Brain microvascular endothelial cell (primary cell): ENCODE data around the gene UGT3A2.

Source experiments
- DNase-seq: peaks from one replicate; pipeline ENCODE4 v3.0.0-alpha.2; 2020
- H3K27ac ChIP-seq: fragments of 250-450 bp; sonication (Bioruptor Pico); 2 replicates; pipeline ENCODE4 v1.5.1; 2020; ENCODE audit warnings: mild to moderate bottlenecking, moderate library complexity
- H3K27me3 ChIP-seq: fragments of 250-450 bp; sonication (Bioruptor Pico); replicated peaks from 2 replicates; pipeline ENCODE4 v1.5.1; 2020; ENCODE audit warnings: mild to moderate bottlenecking
- H3K36me3 ChIP-seq: fragments of 250-450 bp; sonication (Bioruptor Pico); replicated peaks from 2 replicates; pipeline ENCODE4 v1.5.1; 2020; ENCODE audit warnings: mild to moderate bottlenecking
- H3K4me3 ChIP-seq: 2 replicates; pipeline ENCODE4 v1.5.1; 2011; ENCODE audit warnings: low read depth, mild to moderate bottlenecking, control low read depth, low read length, moderate library complexity
- CTCF ChIP-seq: IDR thresholded peaks from 2 replicates; pipeline ENCODE4 v1.5.1; 2011; ENCODE audit warnings: low read depth, mild to moderate bottlenecking, moderate library complexity, low read length, control low read depth, inconsistent platforms; ENCODE audit errors: missing control alignments
- in situ Hi-C: cut with HindIII; loops from 2 replicates; pipeline ENCODE4 v1.10.0; 2017; ENCODE audit warnings: low sequenced_read_pairs, low pct_ligation_motif_present

Gene UGT3A2

GRCh38 chr5:36066540-36067210 is at the start of gene UGT3A2:
UGT3A2 (minus strand) TSS chr5:36066882; CDS start chr5:36066789, 93 bp downstream.
- Histone ChIP-seq H3K4me3 (no peak within 1 kb of the TSS), H3K27ac (no peak within 1 kb of the TSS), H3K36me3 (no peaks in the 10 kb centered on the region), H3K27me3 (peaks cover 12% of the 10 kb centered on the region)
- in situ Hi-C loops = no loop called here
- TF ChIP-seq CTCF = no peak
- DNase-seq = no peak

DNA sequence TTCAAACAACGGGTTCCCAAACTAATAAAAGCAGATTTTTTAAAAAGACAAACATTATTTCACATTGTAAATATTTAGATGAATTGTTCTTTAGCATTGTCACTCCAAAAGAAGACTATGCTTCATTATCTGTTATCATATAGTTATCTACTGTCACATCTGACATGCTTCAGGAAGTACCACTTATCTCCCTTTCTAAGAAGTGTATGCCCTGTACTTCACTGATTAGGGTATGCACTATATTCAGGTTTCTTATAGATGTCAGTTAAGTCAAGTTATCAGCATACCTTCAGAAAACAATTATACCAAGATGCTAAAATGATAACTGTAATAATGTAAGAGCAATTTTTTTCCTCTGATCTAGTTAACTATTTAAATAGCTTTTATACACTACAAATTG is 44.6 kb upstream of the UGT3A2 start:
- no peak for DNase-seq
- H3K27ac ChIP-seq = no peak overlapping the region
- no peak for TF ChIP-seq CTCF
- H3K4me3 ChIP-seq = no peak overlapping the region
- H3K36me3 ChIP-seq = no peaks in the 10 kb centered on the region
- in situ Hi-C loops = no loop called here
- H3K27me3 ChIP-seq = no peaks in the 10 kb centered on the region

DNA sequence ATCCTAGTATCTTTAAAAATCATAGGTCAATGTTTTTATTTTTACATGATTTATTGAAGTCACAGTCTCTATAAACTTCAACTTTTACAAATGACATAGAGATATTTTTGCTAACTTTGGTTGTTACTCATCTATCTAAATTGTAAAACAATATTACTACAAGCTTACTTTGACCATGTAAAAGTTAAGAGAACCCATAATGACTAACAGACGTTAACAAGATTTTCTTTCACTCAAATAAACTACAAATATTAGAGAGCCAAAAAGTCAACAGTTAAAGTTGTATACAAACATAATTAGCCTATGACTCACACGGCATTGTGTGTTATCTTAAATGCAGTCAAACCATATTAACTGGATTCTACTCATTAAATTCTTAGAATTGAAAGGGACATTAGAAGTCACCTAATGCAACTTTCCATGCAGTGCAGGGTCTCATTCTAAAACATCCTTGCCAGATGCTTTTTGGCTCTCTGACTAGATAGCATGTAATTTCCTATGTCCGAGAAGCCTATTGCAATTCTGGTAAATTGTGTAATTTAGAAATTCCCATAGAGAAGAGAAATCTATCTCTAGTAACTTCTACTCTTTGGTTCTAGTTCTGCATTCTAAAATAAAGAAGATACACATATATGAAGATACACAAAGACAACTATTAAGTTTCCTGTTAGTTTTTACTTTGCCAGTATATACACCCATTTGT is 42.2 kb upstream of the UGT3A2 start:
- DNase-seq = no peak
- Histone ChIP-seq H3K36me3 (no peaks in the 10 kb centered on the region), H3K27ac (no peak overlapping the region), H3K27me3 (no peaks in the 10 kb centered on the region), H3K4me3 (no peak overlapping the region)
- no peak for TF ChIP-seq CTCF
- in situ Hi-C loops = no loop called here

GRCh38 chr5:36105819-36106218 is 39.1 kb upstream of the UGT3A2 start:
- Histone ChIP-seq H3K27ac (no peak overlapping the region), H3K4me3 (no peak overlapping the region), H3K27me3 (no peaks in the 10 kb centered on the region), H3K36me3 (no peaks in the 10 kb centered on the region)
- no peak for TF ChIP-seq CTCF
- in situ Hi-C loops = no loop called here
- no peak for DNase-seq

DNA sequence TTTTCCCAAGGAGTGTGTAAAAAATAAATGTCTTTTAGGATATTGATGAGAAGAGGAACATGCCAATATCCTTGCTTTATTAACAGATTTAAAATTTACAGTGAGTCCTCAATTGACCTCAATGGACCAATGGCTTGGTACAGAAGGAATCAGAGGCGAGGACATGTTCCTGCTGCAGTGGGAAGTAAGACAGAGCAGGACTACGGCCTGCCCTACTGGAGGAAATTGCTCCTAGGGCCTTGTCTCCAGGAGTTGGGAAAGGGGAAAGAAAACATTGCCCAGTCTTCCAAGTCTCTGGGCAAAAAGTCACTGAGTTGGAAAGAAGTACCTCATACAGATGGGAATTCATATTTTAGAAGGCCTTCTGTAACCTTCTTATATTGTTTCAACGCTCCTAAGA is 33.1 kb upstream of the UGT3A2 start:
- no peak for TF ChIP-seq CTCF
- H3K27me3 ChIP-seq = no peaks in the 10 kb centered on the region
- no peak overlapping the region for H3K4me3 ChIP-seq
- no peaks in the 10 kb centered on the region for H3K36me3 ChIP-seq
- no peak for DNase-seq
- in situ Hi-C loops = no loop called here
- H3K27ac ChIP-seq = no peak overlapping the region
